Measurements from ENCODE around the gene TAS2R40.
A peak's percentile ranks its signal among the peaks of the same experiment; 100 is the strongest.
"Not testable (repeated sequence)": the region's sequence is repeated elsewhere in the genome, so short reads cannot be mapped to it uniquely, and the experiment has no call there.

The TAS2R40 gene

GRCh38 chr7:143250822-143251221, 29.0 kb downstream of the TAS2R40 start:
- no peak overlapping the region for H3K4me3 ChIP-seq (ENCODE audit: low read length)
- no peak overlapping the region for H3K9ac ChIP-seq (ENCODE audit: low read depth, low read length)
- no peaks in the 10 kb centered on the region for H3K27me3 ChIP-seq (ENCODE audit: insufficient read depth, low read length)
- H3K4me1 ChIP-seq (ENCODE audit: insufficient read depth, low read length) = no peaks in the 10 kb centered on the region
- no peaks in the 10 kb centered on the region for H3K36me3 ChIP-seq (ENCODE audit: insufficient read depth, low read length)
- no peaks in the 10 kb centered on the region; the same call in 1 of the 2 replicates for H3K9me3 ChIP-seq (ENCODE audit: insufficient read depth, low read depth, low read length)
- no peak overlapping the region for H3K27ac ChIP-seq (ENCODE audit: low read depth, low read length)
- WGBS = no CpG with 5 or more reads among the region's 1 CpG

- Histone ChIP-seq H3K27me3 (ENCODE audit: insufficient read depth, low read length) (no peaks in the 10 kb centered on the region), H3K4me1 (ENCODE audit: insufficient read depth, low read length) (no peaks in the 10 kb centered on the region), H3K9me3 (ENCODE audit: insufficient read depth, low read depth, low read length) (no peaks in the 10 kb centered on the region; the same call in 1 of the 2 replicates), H3K27ac (ENCODE audit: low read depth, low read length) (no peak overlapping the region), H3K9ac (ENCODE audit: low read depth, low read length) (no peak overlapping the region), H3K36me3 (ENCODE audit: insufficient read depth, low read length) (no peaks in the 10 kb centered on the region), H3K4me3 (ENCODE audit: low read length) (no peak overlapping the region)
- WGBS = 92% methylated on average over 2 of the region's 2 CpGs
Observed at GRCh38 chr7:143252006-143252405, 30.2 kb downstream of the TAS2R40 start.

- no peaks in the 10 kb centered on the region for H3K4me1 ChIP-seq (ENCODE audit: insufficient read depth, low read length)
- no peaks in the 10 kb centered on the region for H3K36me3 ChIP-seq (ENCODE audit: insufficient read depth, low read length)
- no peak overlapping the region for H3K4me3 ChIP-seq (ENCODE audit: low read length)
- H3K27me3 ChIP-seq (ENCODE audit: insufficient read depth, low read length) = no peaks in the 10 kb centered on the region
- H3K9ac ChIP-seq (ENCODE audit: low read depth, low read length) = no peak overlapping the region
- H3K27ac ChIP-seq (ENCODE audit: low read depth, low read length) = no peak overlapping the region
- WGBS = 86% methylated on average over 1 of the region's 3 CpGs
- H3K9me3 ChIP-seq (ENCODE audit: insufficient read depth, low read depth, low read length) = no peaks in the 10 kb centered on the region; the same call in 1 of the 2 replicates
Observed at GRCh38 chr7:143255564-143255963, 33.7 kb downstream of the TAS2R40 start.

GRCh38 chr7:143256325-143256724, 34.5 kb downstream of the TAS2R40 start:
- Histone ChIP-seq H3K27ac (ENCODE audit: low read depth, low read length) (no peak overlapping the region), H3K4me1 (ENCODE audit: insufficient read depth, low read length) (no peaks in the 10 kb centered on the region), H3K9ac (ENCODE audit: low read depth, low read length) (no peak overlapping the region), H3K36me3 (ENCODE audit: insufficient read depth, low read length) (no peaks in the 10 kb centered on the region), H3K9me3 (ENCODE audit: insufficient read depth, low read depth, low read length) (no peaks in the 10 kb centered on the region; the same call in 1 of the 2 replicates), H3K4me3 (ENCODE audit: low read length) (no peak overlapping the region), H3K27me3 (ENCODE audit: insufficient read depth, low read length) (no peaks in the 10 kb centered on the region)
- WGBS = 90% methylated on average over 3 of the region's 3 CpGs

DNA sequence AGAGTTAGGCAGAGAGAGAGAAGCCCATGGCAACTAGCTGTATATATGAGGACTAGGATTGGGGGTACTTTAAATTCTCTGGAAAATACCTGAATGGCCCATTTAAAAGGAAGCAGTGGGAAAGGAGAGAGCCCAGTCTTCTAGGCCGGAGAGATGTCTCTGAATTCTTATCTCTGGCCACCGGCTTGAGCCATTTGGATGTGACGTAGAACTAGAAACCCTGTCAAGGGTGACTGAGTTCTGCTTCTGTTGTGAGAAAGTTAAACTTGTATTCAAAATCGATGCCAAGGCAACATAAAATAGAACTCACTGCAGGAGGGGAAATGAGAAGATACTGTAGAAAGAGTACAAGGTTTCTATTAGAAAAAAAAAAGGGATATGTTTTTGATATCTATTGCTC, 35.1 kb downstream of the TAS2R40 start:
- H3K4me1 ChIP-seq (ENCODE audit: insufficient read depth, low read length) = no peaks in the 10 kb centered on the region
- H3K9ac ChIP-seq (ENCODE audit: low read depth, low read length) = no peak overlapping the region
- no peak overlapping the region for H3K4me3 ChIP-seq (ENCODE audit: low read length)
- 93% methylated on average over 4 of the region's 4 CpGs for WGBS
- no peak overlapping the region for H3K27ac ChIP-seq (ENCODE audit: low read depth, low read length)
- no peaks in the 10 kb centered on the region for H3K27me3 ChIP-seq (ENCODE audit: insufficient read depth, low read length)
- H3K36me3 ChIP-seq (ENCODE audit: insufficient read depth, low read length) = no peaks in the 10 kb centered on the region
- H3K9me3 ChIP-seq (ENCODE audit: insufficient read depth, low read depth, low read length) = no peaks in the 10 kb centered on the region; the same call in 1 of the 2 replicates

GRCh38 chr7:143257501-143257900, 35.7 kb downstream of the TAS2R40 start:
- Histone ChIP-seq H3K9ac (ENCODE audit: low read depth, low read length) (no peak overlapping the region), H3K4me1 (ENCODE audit: insufficient read depth, low read length) (no peaks in the 10 kb centered on the region), H3K9me3 (ENCODE audit: insufficient read depth, low read depth, low read length) (no peaks in the 10 kb centered on the region; the same call in 1 of the 2 replicates), H3K4me3 (ENCODE audit: low read length) (no peak overlapping the region), H3K27me3 (ENCODE audit: insufficient read depth, low read length) (no peaks in the 10 kb centered on the region), H3K27ac (ENCODE audit: low read depth, low read length) (no peak overlapping the region), H3K36me3 (ENCODE audit: insufficient read depth, low read length) (no peaks in the 10 kb centered on the region)
- 96% methylated on average over 5 of the region's 5 CpGs for WGBS

DNA sequence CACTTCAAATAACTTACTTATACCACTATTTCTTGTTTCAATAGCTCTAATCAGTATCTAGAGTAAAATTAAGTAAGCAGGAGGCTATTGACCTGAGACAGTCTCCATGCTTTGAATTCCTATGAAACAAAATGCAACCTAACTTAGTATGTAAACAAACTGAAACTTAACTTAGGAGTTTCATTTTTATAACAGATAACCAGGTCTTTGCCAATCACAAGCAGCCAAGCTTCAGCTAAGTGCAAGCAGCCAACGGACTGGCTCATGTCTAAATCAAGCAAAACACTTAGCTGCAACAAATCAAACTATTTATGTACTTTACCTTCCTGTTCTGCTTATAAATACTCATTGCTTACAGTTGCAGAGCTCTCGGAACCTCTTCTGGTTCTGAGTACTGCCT, 37.0 kb downstream of the TAS2R40 start:
- no peaks in the 10 kb centered on the region for H3K4me1 ChIP-seq (ENCODE audit: insufficient read depth, low read length)
- no peaks in the 10 kb centered on the region; the same call in 1 of the 2 replicates for H3K9me3 ChIP-seq (ENCODE audit: insufficient read depth, low read depth, low read length)
- H3K36me3 ChIP-seq (ENCODE audit: insufficient read depth, low read length) = no peaks in the 10 kb centered on the region
- WGBS = 88% methylated on average over 2 of the region's 2 CpGs
- H3K4me3 ChIP-seq (ENCODE audit: low read length) = no peak overlapping the region
- no peak overlapping the region for H3K27ac ChIP-seq (ENCODE audit: low read depth, low read length)
- H3K9ac ChIP-seq (ENCODE audit: low read depth, low read length) = no peak overlapping the region
- H3K27me3 ChIP-seq (ENCODE audit: insufficient read depth, low read length) = no peaks in the 10 kb centered on the region

GRCh38 chr7:143259765-143260164, 37.9 kb downstream of the TAS2R40 start:
- H3K9me3 ChIP-seq (ENCODE audit: insufficient read depth, low read depth, low read length) = no peaks in the 10 kb centered on the region
- peaks cover 5% of the 10 kb centered on the region; the same call in 1 of the 2 replicates for H3K27me3 ChIP-seq (ENCODE audit: insufficient read depth, low read length)
- H3K9ac ChIP-seq (ENCODE audit: low read depth, low read length) = no peak overlapping the region
- H3K4me3 ChIP-seq (ENCODE audit: low read length) = no peak overlapping the region
- no peaks in the 10 kb centered on the region for H3K36me3 ChIP-seq (ENCODE audit: insufficient read depth, low read length)
- no peaks in the 10 kb centered on the region for H3K4me1 ChIP-seq (ENCODE audit: insufficient read depth, low read length)
- 93% methylated on average over 2 of the region's 2 CpGs for WGBS
- H3K27ac ChIP-seq (ENCODE audit: low read depth, low read length) = no peak overlapping the region

- Histone ChIP-seq H3K27ac (ENCODE audit: low read depth, low read length) (no peak overlapping the region), H3K4me1 (ENCODE audit: insufficient read depth, low read length) (no peaks in the 10 kb centered on the region), H3K36me3 (ENCODE audit: insufficient read depth, low read length) (0 out of 2 replicates have a peak, but pooled peaks cover under 1% of the 10 kb centered on the region), H3K27me3 (ENCODE audit: insufficient read depth, low read length) (peaks cover 5% of the 10 kb centered on the region; the same call in 1 of the 2 replicates), H3K9ac (ENCODE audit: low read depth, low read length) (no peak overlapping the region), H3K9me3 (ENCODE audit: insufficient read depth, low read depth, low read length) (no peaks in the 10 kb centered on the region), H3K4me3 (ENCODE audit: low read length) (no peak overlapping the region)
- WGBS = no CpG with 5 or more reads among the region's 1 CpG
Observed at GRCh38 chr7:143261901-143262300, 40.1 kb downstream of the TAS2R40 start.

DNA sequence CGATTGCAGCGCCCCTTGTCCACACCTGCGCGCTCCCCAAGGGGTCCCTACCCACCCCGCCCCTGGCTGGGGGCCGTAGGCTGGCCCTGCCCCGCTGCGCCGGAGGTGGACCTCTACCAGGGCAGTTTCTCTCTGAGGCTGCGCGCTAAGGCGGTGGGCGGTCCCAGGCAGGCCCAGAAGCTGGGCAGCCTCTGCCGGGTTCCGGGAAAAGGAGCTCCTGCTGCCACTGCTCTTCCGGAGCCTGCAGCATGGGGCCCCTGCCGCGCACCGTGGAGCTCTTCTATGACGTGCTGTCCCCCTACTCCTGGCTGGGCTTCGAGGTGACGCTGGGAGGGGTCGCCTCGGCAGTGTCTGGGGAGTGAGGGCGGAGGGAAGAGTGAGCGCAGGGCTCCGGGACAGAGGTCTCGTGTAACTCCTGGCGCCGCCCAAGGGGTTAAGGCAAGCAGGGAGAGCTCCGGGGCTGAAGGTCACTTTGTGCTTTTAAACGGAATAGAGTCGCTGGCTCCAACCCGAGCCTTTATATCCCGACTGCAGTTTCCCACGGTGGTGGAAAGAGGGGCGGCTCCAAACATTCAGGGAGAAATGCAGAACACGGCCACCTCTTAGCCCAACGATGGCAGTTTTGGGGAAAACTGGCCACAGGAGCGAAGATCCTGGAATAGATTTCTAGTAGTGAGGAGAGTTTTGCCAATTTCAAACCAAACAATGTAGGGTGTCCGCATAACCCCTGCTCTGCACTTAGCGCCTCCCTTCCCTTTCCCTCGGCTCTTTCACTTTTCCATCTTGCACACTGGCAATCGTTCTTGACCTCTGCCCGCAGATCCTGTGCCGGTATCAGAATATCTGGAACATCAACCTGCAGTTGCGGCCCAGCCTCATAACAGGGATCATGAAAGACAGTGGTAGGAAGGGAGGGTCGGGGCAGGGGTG, 41.7 kb downstream of the TAS2R40 start, which contains the start of gene GSTK1:
TSS of gene GSTK1 (plus strand) at position 176 of the 930 bp plus-strand sequence. CDS start at position 249, 73 bp downstream.
- H3K27me3 ChIP-seq (ENCODE audit: insufficient read depth, low read length) = peaks cover 5% of the 10 kb centered on the region; the same call in 1 of the 2 replicates
- peak within 1 kb of the TSS; percentile 65 for H3K27ac ChIP-seq (ENCODE audit: low read depth, low read length)
- H3K4me1 ChIP-seq (ENCODE audit: insufficient read depth, low read length) = no peaks in the 10 kb centered on the region
- no peaks in the 10 kb centered on the region for H3K9me3 ChIP-seq (ENCODE audit: insufficient read depth, low read depth, low read length)
- 9% methylated on average over 48 of the region's 48 CpGs for WGBS
- peak within 1 kb of the TSS; percentile 81 for H3K4me3 ChIP-seq (ENCODE audit: low read length)
- H3K36me3 ChIP-seq (ENCODE audit: insufficient read depth, low read length) = peaks cover 12% of the 10 kb centered on the region
- peak within 1 kb of the TSS; percentile 81 for H3K9ac ChIP-seq (ENCODE audit: low read depth, low read length)

- H3K9me3 ChIP-seq (ENCODE audit: insufficient read depth, low read depth, low read length); H3K27me3 ChIP-seq (ENCODE audit: insufficient read depth, low read length); H3K4me1 ChIP-seq (ENCODE audit: insufficient read depth, low read length); H3K27ac ChIP-seq (ENCODE audit: low read depth, low read length): not testable (repeated sequence)
- peaks cover 19% of the 10 kb centered on the region for H3K36me3 ChIP-seq (ENCODE audit: insufficient read depth, low read length)
- H3K9ac ChIP-seq (ENCODE audit: low read depth, low read length) = peak overlapping the region; percentile 81; the same call in 1 of the 2 replicates
- 86% methylated on average over 15 of the region's 15 CpGs for WGBS
- peak overlapping the region; percentile 81 for H3K4me3 ChIP-seq (ENCODE audit: low read length)
Observed at GRCh38 chr7:143264196-143264568, 42.3 kb downstream of the TAS2R40 start.

All from HUES64 (cell line).